Stimulated activated CD8-positive, alpha-beta memory T cell treated with anti-CD3 and anti-CD28 coated beads, Interleukin-4, amount 100 ng/mL, for 4 hours (primary cell): ENCODE results near the gene MMP14.
A peak's percentile ranks its signal among the peaks of the same experiment; 100 is the strongest.
"Not testable (repeated sequence)": the region's sequence is repeated elsewhere in the genome, so short reads cannot be mapped to it uniquely, and the experiment has no call there.

Source experiments
- DNase-seq, 2 donors: peaks; one replicate each; pipeline ENCODE4 v3.0.0-alpha.2; 2020; ENCODE audit warnings: low read depth in 2 of 2, low spot score in 1 of 2

Gene MMP14

DNA sequence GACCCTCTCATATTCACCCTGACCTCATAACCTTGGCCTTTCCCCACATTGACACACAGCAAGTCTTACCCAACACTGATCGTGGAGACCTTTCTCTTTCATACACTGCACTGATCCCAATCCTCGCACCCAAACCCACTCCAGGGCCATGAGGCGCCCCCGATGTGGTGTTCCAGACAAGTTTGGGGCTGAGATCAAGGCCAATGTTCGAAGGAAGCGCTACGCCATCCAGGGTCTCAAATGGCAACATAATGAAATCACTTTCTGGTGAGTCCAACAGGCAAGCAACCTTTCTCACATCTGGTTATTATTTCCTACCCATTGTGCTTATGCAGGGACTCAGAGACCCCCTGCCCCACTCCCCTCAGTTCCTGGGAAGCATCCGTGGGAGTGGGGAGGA lies 5.4 kb downstream of the MMP14 start:
- no peak for DNase-seq

DNA sequence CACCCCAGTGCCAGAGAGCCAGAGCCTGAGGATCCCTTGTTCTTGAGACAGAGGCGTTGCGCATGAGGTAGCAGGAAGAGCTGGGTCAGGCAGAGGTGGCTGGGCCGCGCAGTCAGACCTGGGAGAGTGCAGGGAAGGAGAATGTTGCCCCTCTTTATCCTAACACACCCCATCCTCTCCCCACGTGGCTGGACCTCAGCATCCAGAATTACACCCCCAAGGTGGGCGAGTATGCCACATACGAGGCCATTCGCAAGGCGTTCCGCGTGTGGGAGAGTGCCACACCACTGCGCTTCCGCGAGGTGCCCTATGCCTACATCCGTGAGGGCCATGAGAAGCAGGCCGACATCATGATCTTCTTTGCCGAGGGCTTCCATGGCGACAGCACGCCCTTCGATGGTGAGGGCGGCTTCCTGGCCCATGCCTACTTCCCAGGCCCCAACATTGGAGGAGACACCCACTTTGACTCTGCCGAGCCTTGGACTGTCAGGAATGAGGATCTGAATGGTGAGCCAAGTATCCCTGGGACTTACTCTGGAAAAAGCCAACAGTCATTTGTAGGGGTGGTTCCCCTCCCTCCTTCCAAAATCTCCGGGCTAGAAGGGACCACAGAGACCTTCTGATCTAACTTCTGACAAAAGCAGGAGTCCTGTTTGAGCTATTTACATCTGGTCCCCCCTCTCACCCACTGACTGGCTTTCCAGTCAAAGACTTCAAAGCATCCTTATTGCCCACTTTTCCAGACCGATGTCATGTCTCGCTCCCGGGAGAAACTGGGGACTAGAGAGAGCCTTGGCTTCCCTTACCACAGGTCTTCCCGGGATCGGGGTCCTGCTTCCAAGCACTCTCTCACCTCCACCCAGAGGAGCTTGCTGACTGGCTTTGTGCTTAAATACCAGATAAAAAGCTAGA lies 6.1 kb downstream of the MMP14 start:
- DNase-seq = no peak

DNA sequence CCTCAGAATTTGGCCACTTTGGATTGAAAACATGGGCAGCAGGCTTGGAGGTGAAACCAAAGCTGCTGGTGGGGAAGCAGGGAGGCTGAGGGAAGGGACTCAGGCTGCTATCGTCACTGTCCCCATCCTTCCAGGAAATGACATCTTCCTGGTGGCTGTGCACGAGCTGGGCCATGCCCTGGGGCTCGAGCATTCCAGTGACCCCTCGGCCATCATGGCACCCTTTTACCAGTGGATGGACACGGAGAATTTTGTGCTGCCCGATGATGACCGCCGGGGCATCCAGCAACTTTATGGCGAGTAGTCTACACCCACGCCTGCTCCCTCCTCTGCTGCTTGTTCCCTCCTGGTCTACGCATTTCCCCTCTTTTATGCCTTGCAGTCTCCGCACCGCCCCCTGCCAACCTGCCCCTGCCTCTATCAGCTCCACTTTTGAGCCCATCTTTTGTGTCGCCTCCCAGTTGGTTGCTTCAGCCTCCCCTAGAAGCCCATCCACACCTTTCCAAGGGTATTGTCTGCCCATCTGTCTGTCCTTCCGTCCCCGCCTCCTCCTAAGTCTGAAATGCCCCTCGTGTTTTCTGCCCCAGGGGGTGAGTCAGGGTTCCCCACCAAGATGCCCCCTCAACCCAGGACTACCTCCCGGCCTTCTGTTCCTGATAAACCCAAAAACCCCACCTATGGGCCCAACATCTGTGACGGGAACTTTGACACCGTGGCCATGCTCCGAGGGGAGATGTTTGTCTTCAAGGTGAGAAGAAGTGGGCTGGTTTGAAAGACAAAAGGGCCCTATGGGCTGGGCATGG lies 6.9 kb downstream of the MMP14 start:
- no peak for DNase-seq

DNA sequence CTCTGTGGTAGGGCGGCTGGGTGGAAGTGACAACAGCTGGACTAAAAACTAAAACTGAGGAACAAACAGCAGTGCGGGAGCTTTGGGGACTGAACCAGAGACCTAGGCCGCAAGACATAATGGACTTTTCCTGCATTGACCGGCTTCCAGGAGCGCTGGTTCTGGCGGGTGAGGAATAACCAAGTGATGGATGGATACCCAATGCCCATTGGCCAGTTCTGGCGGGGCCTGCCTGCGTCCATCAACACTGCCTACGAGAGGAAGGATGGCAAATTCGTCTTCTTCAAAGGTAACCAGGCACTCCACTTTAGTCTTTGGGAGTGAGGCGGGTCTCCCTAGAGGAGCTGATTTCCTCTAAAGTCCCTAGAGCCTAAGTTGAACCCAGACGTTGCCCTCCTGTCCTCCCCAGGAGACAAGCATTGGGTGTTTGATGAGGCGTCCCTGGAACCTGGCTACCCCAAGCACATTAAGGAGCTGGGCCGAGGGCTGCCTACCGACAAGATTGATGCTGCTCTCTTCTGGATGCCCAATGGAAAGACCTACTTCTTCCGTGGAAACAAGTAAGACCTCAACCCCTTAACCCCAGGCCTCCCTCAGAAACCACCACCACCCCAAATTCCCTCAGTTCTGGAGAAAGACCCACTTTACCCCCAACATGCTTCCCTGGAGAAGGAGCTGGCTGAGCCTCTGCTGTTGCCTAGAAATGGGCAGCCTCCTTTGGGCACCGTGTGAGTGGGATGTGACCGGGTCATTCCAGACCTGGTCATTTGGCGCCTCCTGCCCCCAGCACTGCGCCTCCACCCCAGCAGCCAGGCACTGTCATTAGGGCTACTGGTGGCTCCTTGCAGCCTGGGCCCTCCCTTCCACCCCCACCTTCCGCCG lies 8.1 kb downstream of the MMP14 start:
- DNase-seq = no peak

DNA sequence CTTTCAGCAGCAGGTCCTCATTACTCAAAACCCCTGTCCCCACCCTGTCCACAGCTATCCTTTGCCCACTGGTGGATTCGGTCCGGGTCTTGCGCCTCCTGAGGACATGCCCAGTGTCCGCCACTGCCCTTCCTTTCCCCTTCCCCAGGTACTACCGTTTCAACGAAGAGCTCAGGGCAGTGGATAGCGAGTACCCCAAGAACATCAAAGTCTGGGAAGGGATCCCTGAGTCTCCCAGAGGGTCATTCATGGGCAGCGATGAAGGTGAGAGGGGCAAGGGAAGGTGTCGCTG lies 8.7 kb downstream of the MMP14 start:
- DNase-seq = no peak

DNA sequence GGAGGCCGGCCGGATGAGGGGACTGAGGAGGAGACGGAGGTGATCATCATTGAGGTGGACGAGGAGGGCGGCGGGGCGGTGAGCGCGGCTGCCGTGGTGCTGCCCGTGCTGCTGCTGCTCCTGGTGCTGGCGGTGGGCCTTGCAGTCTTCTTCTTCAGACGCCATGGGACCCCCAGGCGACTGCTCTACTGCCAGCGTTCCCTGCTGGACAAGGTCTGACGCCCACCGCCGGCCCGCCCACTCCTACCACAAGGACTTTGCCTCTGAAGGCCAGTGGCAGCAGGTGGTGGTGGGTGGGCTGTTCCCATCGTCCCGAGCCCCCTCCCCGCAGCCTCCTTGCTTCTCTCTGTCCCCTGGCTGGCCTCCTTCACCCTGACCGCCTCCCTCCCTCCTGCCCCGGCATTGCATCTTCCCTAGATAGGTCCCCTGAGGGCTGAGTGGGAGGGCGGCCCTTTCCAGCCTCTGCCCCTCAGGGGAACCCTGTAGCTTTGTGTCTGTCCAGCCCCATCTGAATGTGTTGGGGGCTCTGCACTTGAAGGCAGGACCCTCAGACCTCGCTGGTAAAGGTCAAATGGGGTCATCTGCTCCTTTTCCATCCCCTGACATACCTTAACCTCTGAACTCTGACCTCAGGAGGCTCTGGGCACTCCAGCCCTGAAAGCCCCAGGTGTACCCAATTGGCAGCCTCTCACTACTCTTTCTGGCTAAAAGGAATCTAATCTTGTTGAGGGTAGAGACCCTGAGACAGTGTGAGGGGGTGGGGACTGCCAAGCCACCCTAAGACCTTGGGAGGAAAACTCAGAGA lies 9.6 kb downstream of the MMP14 start:
- no peak for DNase-seq

DNA sequence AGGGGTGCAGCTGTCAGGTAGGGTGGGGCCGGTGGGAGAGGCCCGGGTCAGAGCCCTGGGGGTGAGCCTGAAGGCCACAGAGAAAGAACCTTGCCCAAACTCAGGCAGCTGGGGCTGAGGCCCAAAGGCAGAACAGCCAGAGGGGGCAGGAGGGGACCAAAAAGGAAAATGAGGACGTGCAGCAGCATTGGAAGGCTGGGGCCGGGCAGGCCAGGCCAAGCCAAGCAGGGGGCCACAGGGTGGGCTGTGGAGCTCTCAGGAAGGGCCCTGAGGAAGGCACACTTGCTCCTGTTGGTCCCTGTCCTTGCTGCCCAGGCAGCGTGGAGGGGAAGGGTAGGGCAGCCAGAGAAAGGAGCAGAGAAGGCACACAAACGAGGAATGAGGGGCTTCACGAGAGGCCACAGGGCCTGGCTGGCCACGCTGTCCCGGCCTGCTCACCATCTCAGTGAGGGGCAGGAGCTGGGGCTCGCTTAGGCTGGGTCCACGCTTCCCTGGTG lies 10.5 kb downstream of the MMP14 start:
- no peak for DNase-seq

DNA sequence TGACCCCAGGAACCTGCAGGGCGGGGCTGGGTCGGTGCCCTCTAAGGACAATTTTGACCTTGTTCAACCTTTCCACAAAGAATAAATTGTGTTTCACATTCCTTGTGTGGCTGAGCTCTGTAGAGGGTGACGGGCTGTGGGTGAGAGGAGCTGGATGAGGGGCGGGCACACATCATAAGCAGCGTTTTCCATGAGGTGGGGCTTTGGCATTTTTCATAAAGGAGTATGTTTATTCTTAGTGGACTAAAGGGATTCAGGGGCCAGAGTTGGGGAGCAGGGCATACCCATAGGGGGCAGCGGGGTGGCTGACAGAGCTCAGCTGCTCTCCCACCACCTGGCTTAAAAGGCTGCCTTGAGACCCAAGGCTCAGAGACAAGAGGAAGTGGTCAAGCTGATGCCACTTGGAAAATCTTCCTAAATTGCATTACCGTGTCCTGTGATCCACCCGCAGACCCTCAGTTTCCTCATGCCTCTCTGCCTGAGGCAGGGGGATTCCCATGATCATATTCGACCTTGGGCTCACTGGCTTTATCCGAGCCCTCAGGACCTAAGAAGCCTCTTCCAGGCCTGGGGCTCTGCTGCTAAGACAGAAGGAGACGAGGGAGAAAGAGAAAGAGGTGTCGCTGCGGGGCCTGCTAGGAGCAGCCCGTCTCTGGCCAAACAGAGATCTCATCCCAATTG lies 11.4 kb downstream of the MMP14 start:
- DNase-seq = no peak

DNA sequence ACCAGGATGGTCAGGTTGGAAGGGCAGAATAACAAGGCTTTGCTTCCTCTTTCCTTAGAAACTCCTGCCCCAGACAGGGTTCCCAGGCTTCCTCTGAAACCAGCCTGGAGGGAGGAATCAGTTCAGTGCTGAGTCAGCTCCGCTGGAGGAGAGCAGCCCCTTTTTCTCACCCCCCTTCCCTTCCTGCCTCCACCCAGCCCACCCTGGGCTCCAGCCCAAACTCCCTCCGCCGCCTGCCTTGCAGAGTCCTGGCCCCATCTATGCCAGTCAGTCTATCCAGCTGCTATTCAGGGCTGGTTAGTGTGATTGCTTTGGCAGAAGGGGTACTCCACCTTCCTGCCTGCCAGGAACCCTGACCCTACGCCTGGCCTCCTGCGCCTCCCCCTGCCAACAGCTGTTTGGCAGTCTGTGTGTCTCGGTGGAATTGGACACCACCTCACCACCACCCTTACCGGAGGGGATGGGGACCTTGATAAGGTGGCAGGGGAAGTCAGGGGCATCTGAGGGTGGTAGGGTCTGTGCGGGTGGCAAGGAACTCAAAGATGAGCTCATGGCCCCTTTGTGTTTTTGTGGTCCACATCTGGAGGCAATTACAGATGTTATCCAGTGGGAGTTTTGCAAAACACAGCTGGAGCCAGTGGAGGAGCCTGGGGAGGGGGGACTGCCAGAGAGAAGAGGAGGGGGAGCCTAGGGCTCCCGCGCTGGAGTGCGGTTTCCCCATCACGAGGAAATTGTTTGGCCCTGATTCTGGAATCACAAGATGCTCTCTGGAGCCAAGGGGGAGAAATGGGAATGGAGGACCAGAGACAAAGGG lies 12.2 kb downstream of the MMP14 start:
- no peak for DNase-seq

DNA sequence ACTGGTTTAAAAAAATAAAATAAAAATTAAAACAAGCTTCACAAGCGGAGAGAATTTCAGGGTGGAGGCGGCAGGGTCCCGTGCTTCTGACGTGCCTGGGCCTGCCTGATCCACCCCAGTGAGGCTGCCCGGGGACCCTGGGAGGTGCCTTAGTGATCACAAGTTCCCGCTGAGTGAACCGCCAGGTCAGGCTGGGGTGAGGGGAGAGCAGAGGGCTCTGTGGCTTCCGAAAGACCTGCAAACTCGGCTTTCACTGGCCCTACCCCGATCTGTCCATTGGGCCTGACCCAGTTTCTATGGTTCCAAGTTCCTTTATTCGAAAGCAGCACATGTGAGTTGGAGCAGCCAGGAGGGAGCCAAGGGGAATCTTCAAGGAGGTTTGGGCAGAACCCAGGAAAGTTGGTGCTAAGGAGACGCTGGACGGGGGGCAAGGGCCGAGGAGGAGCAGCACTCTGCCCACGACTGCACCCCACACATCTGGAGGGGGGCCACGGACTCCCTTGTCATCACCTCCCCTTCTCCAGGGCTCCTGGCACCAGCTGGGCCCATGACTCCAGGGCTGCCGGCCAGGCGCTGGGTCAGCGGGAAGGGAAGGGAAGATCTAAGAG lies 12.9 kb downstream of the MMP14 start:
- no peak for DNase-seq

DNA sequence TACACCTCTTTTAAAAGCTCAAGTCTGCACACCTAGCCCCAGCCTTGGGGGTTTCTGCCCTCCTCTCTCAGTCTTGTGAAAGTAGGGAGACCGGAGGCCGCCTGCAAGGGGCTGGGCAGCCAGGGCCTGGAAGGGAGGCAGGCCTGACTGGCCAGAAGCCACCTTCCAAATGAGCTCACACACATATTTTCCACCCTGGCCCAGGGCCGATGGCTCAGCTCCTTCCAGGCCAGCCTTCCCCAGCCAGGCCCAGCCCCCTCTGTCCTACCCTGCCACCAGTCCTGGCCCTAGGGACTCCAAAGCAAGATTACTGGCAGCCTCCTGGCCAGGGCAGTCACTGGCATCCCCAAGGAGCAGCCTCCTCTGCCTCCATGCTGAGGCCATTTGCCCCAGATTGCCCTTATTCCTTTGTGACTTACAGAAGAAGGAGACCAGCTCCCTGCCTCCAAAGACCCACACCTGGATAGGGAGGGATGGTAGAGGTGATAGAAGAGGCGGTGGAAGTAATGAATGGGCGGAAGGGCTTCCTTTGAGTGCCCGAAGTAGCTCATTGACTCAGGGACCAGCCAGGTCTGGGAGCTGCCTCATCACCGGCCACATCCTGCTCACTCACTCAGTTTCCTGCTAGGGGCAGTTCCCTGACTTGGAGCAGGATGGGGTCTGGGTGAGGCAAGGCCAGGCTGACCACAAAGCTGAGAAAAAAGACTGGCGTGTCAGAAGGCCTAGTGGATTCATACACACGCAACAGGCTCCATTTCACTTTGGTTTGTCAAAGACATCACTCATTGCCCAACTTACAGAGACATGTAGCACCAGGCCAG lies 14.8 kb downstream of the MMP14 start:
- DNase-seq = no peak

DNA sequence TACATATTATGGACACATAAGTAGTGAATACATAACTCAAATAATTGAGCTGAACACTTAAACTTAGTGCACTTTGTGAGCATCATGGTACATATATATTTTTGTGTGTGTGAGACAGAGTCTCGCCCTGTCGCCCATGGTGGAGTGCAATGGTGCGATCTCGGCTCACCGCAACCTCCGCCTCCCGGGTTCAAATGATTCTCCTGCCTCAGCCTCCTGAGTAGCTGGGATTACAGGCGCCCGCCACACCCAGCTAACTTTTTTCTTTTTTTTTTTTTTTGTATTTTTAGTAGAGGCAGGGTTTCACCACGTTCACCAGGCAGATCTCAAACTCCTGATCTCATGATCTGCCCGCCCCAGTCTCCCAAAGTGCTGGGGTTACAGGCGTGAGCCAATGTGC lies 15.8 kb downstream of the MMP14 start:
- not testable (repeated sequence) for DNase-seq

DNA sequence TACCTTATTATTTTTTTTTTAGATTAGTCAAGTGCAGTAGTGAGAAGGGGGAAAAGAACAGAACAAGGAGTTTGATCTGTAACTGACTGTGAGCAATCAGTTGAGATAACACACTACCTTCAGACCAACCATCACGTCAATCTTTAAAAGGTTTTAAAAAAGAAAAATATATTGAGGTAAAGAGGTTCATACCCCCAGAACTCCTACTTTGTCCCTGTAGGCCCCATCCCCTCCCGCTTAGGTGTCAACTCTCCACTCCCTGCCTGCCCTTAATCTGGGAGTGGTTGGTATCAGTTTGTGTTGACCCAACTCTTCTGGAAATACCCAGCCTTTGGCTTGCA lies 16.2 kb downstream of the MMP14 start:
- no peak for DNase-seq

DNA sequence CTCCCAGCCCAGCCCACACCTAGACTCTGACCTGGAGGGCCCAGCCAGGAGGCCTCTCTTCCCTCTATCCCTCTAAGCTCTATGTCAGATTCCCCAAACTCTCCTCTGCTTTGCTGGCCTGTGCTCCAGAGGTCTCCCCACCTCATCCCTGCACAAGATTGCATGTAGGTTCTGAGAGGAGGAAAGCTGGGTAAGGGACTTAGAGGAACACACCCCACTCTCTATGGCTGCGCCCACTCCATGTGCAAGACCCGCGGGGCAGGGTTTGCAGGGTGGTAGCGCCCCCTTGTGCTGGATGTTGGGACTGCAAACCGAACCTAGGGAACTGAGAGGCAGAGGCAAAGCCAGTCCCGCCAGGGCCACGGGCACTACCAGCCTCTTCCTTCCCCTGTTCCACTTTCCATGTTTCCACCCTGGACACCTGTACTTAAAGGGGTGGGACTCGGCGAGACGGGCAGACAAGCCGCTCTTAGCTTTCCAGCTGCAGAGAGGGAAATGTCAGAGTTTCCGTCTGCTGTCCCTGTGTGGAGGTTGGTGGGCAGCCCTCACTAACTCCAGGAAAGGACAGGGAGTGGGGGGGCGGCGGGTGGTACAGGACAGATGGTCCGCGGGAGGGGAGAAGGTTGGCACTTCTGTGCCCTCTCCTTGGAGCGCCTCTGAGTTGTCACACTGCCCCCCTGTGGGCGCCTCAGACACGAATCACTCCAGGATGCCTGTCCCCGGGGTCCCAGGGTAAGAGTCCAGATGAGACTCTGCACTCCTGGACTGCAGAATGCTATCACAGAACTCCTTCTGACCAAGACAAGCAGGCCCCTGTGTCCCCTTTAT lies 16.8 kb downstream of the MMP14 start:
- DNase-seq = peak; percentile 79 to 98

DNA sequence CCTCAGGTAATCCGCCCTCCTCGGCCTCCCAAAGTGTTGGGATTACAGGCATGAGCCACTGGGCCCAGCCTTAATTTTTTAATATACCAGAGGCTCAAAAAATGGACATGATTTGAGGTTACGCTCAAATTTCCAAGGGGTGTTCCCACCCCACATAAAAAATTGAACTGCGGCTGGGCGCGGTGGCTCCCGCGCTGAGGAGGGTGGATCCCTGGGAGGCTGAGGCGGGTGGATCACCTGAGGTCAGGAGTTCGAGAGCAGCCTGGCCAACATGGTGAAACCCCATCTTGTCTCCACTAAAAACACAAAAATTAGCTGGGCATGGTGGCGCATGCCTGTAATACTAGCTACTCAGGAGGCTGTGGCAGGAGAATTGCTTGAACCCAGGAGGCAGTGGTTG lies 17.9 kb downstream of the MMP14 start:
- DNase-seq = not testable (repeated sequence)

DNA sequence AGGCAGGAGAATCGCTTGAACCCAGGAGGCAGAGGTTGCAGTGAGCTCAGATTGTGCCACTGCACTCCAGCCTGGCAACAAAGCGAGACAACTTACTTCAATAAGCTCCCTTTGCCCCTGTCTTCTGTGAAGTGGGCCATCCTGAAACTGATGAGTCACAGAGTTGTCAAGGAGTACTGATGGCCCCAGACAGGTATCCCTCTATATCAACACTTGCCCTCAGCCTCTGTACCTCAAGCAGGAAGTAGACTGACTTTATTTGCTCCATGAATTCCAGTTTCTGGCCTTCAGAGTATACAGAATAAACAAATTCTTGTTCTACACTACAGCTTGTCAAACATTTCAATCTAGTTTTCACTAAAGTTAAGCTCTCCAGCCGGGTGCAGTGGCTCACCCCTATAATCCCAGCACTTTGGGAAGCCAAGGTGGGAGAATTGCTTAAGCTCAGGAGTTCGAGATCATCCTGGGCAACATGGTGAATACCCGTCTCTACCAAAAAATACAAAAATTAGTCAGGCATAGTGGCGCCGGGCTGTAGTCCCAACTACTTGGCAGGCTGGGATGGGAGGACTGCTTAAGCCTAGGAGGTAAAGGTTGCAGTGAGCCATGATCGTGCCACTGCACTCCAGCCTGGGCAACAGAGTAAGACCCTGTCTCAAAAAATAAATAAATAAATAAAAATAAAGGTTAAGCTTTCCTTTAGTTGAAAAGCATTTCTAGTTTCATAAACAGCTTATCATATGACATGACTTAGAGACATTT lies 18.8 kb downstream of the MMP14 start:
- DNase-seq = no peak
